Activated CD8-positive, alpha-beta memory T cell treated with anti-CD3 and anti-CD28 coated beads, Interleukin-2, amount 50 U/mL, for 48 hours (primary cell): ENCODE data around the gene ZFHX2.
"Not testable (repeated sequence)": the region's sequence is repeated elsewhere in the genome, so short reads cannot be mapped to it uniquely, and the experiment has no call there.

ENCODE experiments used
- DNase-seq: peaks from one replicate; pipeline ENCODE4 v3.0.0-alpha.2; 2020

The ZFHX2 gene

GRCh38 chr14:23551266-23552028 lies at the start of gene ZFHX2:
Gene ZFHX2 (minus strand): TSS chr14:23551765. CDS start chr14:23535325, 16,440 bp downstream.
- DNase-seq, result peak; percentile 91

GRCh38 chr14:23600806-23601205 lies 49.2 kb upstream of the ZFHX2 start:
- no peak for DNase-seq

- no peak for DNase-seq
Observed at GRCh38 chr14:23600322-23600707, 48.8 kb upstream of the ZFHX2 start.

- not testable (repeated sequence) for DNase-seq
Observed at GRCh38 chr14:23594191-23594590, 42.6 kb upstream of the ZFHX2 start.

- DNase-seq, result no peak
Observed at GRCh38 chr14:23590198-23590597, 38.6 kb upstream of the ZFHX2 start.

GRCh38 chr14:23589606-23590005 lies 38.0 kb upstream of the ZFHX2 start:
- DNase-seq, result no peak

GRCh38 chr14:23588884-23589598 lies 37.5 kb upstream of the ZFHX2 start:
- peak; percentile 88 for DNase-seq

GRCh38 chr14:23584527-23585203 lies 33.1 kb upstream of the ZFHX2 start:
- not testable (repeated sequence) for DNase-seq

GRCh38 chr14:23583761-23584526 lies 32.4 kb upstream of the ZFHX2 start:
- not testable (repeated sequence) for DNase-seq

GRCh38 chr14:23582906-23583760 lies 31.6 kb upstream of the ZFHX2 start:
- no peak for DNase-seq

GRCh38 chr14:23580948-23581281 lies 29.4 kb upstream of the ZFHX2 start:
- DNase-seq, result peak; percentile 48

- DNase-seq, result peak; percentile 45
Observed at GRCh38 chr14:23580152-23580926, 28.8 kb upstream of the ZFHX2 start.

GRCh38 chr14:23579739-23580138 lies 28.2 kb upstream of the ZFHX2 start:
- DNase-seq, result no peak

- DNase-seq, result no peak
Observed at GRCh38 chr14:23579311-23579630, 27.7 kb upstream of the ZFHX2 start.

- no peak for DNase-seq
Observed at GRCh38 chr14:23578560-23579310, 27.2 kb upstream of the ZFHX2 start, which contains the start of gene JPH4. Gene JPH4 (minus strand): TSS chr14:23578790. CDS start chr14:23577453, 1,337 bp downstream.

- peak; percentile 48 for DNase-seq
Observed at GRCh38 chr14:23577710-23578392, 26.3 kb upstream of the ZFHX2 start.

GRCh38 chr14:23577004-23577681 lies 25.6 kb upstream of the ZFHX2 start:
- no peak for DNase-seq

GRCh38 chr14:23573384-23574015 lies 21.9 kb upstream of the ZFHX2 start:
- DNase-seq, result no peak

GRCh38 chr14:23572836-23573235 lies 21.3 kb upstream of the ZFHX2 start:
- no peak for DNase-seq
